HG03097 (cell line): Measurements from ENCODE around the gene GRHL1.

Source experiments
- ATAC-seq: cut with Tn5 transposase; IDR thresholded peaks from one replicate; pipeline ENCODE4 v1.9.1; 2021; ENCODE audit not compliant: unreplicated experiment, low FRiP score

The GRHL1 gene

GRCh38 chr2:9948721-9949120 lies 2.8 kb upstream of the GRHL1 start:
- ATAC-seq: no peak

GRCh38 chr2:9949239-9949991 lies 2.1 kb upstream of the GRHL1 start:
- ATAC-seq: no peak

- ATAC-seq: no peak
These were observed 1.4 kb upstream of the GRHL1 start for GRCh38 chr2:9949992-9950520.

DNA sequence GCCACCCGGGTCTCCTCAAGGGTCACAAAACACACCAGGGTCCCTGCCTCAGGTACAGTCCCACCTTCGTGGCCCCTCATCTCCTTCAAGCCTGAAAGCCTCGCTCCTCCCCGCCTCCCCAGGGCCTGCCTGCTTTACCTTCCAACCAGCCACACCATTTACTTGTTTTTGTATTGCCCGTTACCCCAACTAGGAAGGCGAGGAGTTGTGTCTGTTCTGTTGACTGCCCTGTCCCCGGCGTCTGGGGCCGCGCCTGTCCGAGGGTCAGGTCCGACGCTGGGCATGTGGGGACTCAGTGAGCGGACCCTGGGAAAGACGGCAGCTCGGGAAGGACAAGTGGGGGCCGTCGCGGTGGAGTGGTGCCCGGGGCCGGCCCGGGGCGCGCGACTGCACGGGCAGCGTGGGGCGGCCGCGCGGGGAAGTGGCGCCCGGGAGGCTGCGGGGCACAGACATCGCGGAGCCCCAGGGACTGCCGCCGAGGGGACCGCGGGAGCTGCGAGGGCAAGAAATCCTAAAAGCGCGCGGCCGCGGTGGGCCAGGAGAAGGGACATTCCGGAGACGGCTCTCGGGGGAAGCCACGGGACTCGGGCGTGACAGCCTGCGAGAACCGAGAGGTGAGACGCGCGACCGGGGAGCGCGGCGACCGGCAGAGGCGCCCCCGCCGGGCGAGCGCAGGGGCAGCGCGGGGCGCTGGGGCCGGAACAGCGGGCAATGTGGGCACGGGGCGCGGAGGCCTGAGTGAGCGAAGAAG lies 797 bp upstream of the GRHL1 start:
- peak; percentile 40 for ATAC-seq

DNA sequence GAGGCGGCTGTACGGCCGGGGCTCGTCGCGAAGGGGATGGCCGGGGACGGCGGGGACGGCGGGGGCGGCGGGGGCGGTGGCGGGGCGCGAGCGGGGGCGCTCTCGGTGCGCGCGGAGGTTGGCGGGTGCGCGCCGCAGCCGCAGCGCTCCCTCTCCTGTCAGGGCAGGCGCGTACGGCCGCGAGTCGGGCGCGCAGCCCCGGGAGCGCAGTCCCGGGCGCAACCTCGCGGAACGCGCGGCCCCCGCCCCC lies 296 bp upstream of the GRHL1 start:
- no peak for ATAC-seq

DNA sequence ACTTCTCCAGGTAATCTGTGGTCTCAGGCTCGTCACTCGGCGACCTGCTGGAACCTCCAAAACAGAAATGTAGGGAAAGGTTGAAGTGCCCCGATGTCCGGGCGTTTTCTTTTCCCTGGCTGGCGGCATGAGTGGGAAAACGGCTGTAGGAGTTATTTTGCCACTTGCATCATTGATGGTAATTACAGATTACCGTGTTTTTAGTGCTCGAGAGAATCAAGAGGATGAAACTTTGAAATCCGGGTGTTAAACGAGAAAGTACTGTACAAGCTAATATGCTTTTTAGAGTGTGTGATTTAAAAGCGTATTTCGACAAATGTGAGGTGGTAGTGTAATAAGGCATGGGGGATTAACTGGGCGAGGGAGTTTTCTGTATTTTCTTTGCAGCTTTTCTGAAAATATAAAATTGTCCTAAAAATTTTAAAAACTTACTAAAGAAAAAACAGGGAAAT lies 819 bp downstream of the GRHL1 start:
- no peak for ATAC-seq

DNA sequence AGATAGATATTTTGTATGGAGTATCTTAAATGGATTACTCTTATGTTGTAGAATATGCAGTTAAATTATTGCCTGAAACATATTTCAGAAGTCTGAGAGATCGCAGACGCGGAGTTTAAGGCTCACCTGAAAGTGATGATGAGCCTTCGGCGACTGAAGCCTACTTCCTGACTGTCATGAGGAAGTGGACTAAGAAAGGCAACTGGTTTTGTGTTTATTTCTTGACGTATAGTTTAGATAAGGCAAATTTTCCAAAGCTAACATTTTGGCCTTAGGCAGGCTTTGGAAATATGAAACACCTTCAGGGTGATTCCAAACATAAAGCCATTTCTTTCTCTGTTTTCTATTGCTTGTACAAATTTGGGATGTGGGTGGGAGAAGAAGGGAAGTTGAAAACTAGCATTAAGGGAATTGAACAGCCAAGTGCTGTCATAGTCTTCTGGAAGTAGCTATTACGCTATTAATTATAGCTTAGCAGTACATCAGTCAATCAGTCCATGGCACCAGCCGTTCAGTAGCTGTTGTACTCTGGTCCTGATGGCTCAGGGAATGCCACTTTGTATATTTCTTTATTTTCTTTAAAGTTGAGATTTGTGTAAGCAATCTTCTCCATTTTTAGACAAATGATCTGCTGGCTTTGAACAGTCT lies 1.5 kb downstream of the GRHL1 start:
- no peak for ATAC-seq

DNA sequence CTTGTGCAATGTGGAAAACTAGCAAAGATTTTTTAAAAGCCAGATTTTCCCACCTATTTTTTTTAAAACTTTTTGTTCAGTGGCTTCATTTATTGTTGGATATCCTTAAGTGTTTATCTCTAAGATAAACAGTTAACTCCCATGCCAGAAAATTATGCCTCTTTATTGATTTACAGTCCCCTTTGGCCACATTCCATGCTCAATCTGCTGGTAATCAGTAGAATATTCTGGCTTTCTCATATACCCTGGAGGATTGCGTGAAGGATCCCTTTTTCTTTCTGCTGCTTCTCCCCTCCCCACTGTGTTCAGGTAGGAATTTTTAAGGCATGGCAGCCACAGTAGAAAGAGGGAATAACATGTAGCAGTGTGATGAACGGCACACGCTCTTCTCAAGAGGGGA lies 2.6 kb downstream of the GRHL1 start:
- ATAC-seq: no peak

DNA sequence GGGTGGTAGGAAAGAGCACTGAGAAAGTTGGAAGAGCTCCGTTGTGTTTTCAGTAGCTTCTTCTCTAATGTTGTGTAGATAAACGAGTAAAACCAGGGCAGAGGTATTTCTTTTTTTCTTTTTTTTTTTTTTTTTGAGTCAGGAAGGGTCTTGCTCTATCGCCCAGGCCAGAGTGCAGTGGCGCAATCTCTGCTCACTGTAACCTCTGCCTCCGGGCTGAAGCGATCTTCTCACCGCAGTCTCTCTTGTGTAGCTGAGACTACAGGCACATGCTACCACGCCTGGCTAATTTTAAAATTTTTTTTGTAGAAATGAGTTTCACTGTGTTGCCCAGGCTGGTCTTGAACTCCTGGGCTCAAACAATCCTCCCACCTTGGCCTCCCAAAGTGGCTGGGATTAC lies 6.6 kb downstream of the GRHL1 start:
- no peak for ATAC-seq

GRCh38 chr2:9959262-9959661 lies 7.8 kb downstream of the GRHL1 start:
- ATAC-seq: no peak

DNA sequence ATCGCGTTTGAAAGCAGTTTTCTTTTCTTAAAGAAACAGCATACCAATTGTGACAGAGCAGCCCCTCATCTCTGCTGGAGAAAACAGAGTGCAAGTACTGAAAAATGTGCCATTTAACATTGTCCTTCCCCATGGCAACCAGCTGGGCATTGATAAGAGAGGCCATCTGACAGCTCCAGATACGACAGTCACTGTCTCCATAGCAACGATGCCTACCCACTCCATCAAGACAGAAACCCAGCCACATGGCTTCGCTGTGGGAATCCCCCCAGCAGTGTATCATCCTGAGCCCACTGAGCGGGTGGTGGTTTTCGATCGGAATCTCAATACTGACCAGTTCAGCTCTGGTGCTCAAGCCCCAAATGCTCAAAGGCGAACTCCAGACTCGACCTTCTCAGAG lies 9.5 kb downstream of the GRHL1 start:
- no peak for ATAC-seq

- no peak for ATAC-seq
These were observed 13.0 kb downstream of the GRHL1 start for GRCh38 chr2:9964334-9964980.

DNA sequence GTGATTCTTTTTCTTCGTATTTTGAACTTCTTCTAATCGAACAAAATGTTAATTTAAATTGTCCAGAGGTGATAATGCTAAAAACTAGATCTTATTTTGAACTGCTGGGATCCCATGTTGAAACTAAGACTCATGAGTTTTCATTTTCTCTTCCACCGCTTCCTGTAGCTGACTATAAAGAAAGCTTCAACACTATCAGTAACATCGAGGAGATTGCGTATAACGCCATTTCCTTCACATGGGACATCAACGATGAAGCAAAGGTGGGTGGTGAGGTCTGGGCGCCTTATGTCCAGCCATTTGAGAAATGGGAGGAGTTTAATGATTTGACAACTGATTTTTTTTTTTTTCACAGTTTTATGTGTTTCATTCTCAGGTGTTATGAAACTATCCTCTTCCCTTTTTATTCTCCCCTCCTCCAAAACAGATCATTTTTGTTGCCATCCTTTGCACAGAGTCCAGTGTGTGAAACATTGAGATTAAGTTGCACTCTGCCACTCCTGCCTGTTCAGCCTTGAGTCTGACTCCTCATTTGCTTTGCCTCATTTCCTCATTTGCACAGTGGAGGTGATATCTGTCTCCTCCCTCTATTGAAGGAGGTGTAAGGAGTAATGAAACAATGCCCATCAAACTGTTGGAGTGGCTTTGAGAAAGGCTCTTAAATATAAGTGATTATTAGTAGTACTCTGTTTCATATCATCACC lies 13.8 kb downstream of the GRHL1 start:
- ATAC-seq: no peak

DNA sequence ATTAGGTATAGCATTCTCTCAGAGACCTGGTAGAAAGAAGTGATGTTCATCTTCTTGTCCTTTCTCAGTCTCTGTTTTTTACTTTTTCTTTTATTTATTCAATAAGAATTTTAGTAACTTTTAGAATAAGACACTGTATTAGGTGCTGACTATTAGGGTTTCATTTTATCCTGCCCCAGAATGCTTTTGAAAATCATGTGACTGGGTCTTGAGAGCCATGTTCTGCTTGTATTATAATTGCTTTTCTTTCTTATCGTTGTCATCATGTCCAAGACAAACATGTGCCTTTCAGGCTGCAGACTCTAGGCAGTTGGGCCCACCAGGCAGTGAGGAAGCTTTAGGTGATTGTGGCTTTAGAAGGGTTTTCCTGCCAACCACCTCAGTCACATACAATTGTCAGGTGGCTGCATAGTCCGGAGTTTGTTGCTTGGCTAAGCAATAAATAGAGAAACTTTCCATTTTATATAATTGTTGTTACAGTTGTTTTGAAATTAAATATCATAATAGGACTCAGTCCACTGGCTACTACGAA lies 15.1 kb downstream of the GRHL1 start:
- ATAC-seq: no peak

GRCh38 chr2:9967053-9967775 lies 15.7 kb downstream of the GRHL1 start:
- ATAC-seq: no peak

- ATAC-seq: no peak
These were observed 17.3 kb downstream of the GRHL1 start for GRCh38 chr2:9968553-9969497.

DNA sequence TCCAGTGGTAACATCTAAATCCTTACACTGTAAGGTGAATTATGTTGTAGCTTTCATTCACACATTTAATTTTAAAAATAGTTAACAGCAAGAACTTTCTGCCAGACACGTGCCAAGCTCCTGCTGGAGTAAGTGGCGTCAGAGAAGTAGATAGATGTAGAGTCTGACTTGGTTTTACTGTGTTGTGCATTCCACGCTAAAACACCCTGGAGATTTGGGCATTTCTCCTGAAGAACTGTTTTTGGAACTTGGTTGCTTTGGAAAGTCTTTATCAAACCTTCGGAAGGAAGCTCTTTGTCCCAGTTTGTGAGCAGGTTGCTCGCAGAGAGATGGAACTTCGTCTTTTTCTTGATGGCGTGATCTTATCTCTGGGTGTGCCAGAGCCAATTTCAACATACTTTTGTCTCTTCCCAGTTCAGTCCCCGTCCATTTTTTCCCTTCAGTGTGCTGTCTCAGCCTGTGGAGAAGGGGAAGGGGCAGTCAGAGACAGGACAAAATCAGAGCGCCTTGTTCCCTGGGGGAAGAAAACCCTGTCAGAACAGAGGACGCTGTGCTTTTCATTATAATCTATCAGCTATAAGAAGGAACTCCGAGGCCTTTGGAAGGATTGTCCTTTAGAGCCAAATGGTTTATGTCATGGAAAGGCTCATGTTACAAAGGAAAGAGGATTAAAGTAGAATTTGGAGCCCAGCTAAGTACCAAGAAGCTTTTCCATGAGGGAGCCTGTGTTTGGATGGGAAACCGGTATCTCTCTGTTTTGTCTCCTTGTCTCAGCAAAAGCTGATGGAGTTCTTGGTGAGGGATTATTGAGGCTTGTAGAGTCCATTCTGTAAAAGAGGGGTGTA lies 18.9 kb downstream of the GRHL1 start:
- ATAC-seq: no peak
